Thoracic aorta (tissue), 2 donors: ENCODE measurements around the gene FHIP1B. TPM values are rescaled to one million over a fixed set of nuclear protein-coding genes. Genes with fewer than 3 reads are reported as not detected.

Source experiments
- ATAC-seq: fragments of 150-250 bp; one replicate; pipeline ENCODE4 v1.8.0; 2017; ENCODE audit warnings: low read depth; ENCODE audit not compliant: insufficient number of reproducible peaks, low FRiP score
- DNase-seq: peaks from one replicate; pipeline ENCODE4 v3.0.0-alpha.2; 2020; ENCODE audit warnings: low spot score
- H3K27ac ChIP-seq, 2 donors: fragments of 200-600 bp; sonication (generic); 1 replicate in 1 of 2; 2 replicates in 1 of 2; pipeline ENCODE4 v1.5.1; 2016; ENCODE audit warnings: mild to moderate bottlenecking in 2 of 2, moderate library complexity in 2 of 2
- H3K27me3 ChIP-seq: fragments of 200-600 bp; sonication (generic); replicated peaks from 2 replicates; pipeline ENCODE4 v1.6.0; 2016; ENCODE audit warnings: mild to moderate bottlenecking; ENCODE audit not compliant: insufficient read depth
- H3K36me3 ChIP-seq: fragments of 200-600 bp; sonication (generic); one replicate; pipeline ENCODE4 v1.5.1; 2016
- H3K4me1 ChIP-seq, 2 donors: fragments of 200-600 bp; sonication (generic); 1 replicate in 1 of 2; 2 replicates in 1 of 2; pipeline versions ENCODE4 v1.5.1 to v1.6.0; 2016; ENCODE audit warnings: low read depth in 2 of 2, mild to moderate bottlenecking in 1 of 2; ENCODE audit not compliant: control insufficient read depth in 1 of 2
- H3K4me3 ChIP-seq: fragments of 200-600 bp; sonication (generic); 2 replicates; pipeline ENCODE4 v1.5.1; 2016; ENCODE audit warnings: mild to moderate bottlenecking
- H3K9me3 ChIP-seq: fragments of 200-600 bp; sonication (generic); 2 replicates; pipeline ENCODE4 v1.5.1; 2016
- total RNA-seq, 2 donors: library from RNA; depleted of rRNA; stranded (reverse); fragments of >200 nt; gene quantifications; one replicate each; pipeline versions ENCODE4 v1.1.0 to v1.2.3, GENCODE V29; 2016
- TF ChIP-seq, protein P1 (sequence below): fragments of 200-600 bp; sonication (generic); IDR thresholded peaks from one replicate; pipeline ENCODE4 v1.5.1; 2019; ENCODE audit warnings: antibody characterized with exemption

The FHIP1B gene
- total RNA-seq, 2 donors from 2014 or later, result 53.4 to 63.2 TPM

DNA sequence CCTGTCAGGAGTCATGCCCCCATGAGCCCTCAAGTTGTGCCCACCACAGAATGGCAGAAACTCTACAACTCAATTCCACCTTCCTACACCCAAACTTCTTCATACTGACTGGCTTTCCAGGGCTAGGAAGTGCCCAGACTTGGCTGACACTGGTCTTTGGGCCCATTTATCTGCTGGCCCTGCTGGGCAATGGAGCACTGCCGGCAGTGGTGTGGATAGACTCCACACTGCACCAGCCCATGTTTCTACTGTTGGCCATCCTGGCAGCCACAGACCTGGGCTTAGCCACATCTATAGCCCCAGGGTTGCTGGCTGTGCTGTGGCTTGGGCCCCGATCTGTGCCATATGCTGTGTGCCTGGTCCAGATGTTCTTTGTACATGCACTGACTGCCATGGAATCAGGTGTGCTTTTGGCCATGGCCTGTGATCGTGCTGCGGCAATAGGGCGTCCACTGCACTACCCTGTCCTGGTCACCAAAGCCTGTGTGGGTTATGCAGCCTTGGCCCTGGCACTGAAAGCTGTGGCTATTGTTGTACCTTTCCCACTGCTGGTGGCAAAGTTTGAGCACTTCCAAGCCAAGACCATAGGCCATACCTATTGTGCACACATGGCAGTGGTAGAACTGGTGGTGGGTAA is 35.1 kb downstream of the FHIP1B start, which contains the start of gene OR52W1:
OR52W1 (plus strand) TSS at position 51 of the 637 bp plus-strand sequence; CDS start at position 51, 0 bp downstream.
- DNase-seq (no peak), ATAC-seq (no peak)
- Histone ChIP-seq H3K4me1 (no peaks in the 10 kb centered on the region), H3K27me3 (no peaks in the 10 kb centered on the region), H3K9me3 (no peaks in the 10 kb centered on the region), H3K27ac (no peak within 1 kb of the TSS), H3K4me3 (no peak within 1 kb of the TSS), H3K36me3 (no peaks in the 10 kb centered on the region)
- TF ChIP-seq, protein P1, sequence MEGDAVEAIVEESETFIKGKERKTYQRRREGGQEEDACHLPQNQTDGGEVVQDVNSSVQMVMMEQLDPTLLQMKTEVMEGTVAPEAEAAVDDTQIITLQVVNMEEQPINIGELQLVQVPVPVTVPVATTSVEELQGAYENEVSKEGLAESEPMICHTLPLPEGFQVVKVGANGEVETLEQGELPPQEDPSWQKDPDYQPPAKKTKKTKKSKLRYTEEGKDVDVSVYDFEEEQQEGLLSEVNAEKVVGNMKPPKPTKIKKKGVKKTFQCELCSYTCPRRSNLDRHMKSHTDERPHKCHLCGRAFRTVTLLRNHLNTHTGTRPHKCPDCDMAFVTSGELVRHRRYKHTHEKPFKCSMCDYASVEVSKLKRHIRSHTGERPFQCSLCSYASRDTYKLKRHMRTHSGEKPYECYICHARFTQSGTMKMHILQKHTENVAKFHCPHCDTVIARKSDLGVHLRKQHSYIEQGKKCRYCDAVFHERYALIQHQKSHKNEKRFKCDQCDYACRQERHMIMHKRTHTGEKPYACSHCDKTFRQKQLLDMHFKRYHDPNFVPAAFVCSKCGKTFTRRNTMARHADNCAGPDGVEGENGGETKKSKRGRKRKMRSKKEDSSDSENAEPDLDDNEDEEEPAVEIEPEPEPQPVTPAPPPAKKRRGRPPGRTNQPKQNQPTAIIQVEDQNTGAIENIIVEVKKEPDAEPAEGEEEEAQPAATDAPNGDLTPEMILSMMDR, result no peak

DNA sequence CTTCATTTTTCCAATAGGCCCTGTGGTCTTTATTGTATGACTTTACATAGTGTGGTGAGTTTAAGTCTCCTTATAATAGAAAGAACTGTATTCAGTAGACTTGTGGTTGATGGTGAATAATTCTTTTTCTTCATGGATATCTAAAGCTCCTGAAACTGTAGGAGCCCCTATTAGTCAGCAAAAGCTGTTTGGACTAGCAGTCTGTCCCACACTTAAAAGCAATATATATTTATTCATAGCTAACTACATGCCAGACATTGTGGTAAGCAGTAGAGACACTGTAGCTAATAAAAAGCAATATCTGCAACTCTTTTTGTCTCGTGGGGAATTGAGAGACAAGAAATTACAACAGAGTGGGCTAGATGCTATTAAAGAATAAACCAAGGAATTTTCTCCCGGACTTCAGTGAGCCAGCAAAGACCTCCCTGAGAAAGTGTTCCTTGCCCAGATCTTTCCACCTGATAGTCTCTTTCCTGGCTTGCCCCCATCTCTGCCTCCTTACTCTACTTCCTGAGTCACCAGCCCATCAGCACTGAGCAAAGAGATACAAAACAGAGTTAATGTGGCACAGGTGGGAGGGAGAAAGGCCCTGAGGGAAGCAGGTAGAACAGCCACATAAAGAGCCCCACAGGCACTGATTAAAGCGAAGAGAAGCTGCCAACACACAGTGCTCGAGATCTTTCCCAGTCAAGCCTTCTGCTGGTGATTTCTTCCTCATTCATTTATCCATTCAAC is 36.8 kb downstream of the FHIP1B start:
- H3K36me3 ChIP-seq, result no peaks in the 10 kb centered on the region
- ATAC-seq, result no peak
- no peak overlapping the region for H3K4me3 ChIP-seq
- no peak for DNase-seq
- no peaks in the 10 kb centered on the region for H3K4me1 ChIP-seq
- no peak overlapping the region for H3K27ac ChIP-seq
- H3K27me3 ChIP-seq, result no peaks in the 10 kb centered on the region
- TF ChIP-seq, protein P1, result no peak
- no peaks in the 10 kb centered on the region for H3K9me3 ChIP-seq

DNA sequence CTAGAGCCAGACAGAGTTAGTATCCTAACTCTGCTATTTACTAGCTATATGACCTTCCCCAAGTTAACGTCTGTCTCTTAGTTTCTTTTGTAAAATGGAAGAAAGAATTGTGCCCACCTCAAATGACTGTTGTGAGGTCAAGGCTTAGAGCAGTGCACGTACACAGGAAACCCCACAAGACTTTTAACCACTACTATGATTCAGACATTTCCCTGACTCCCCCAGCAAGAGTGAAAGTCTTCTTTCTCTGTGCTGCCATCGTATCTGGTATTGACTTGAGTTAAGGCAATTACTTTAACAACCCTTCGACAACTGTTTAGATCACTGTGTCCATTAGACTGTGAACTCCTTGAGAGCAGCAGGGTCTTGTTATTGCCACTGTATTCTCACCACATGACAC is 38.0 kb downstream of the FHIP1B start:
- TF ChIP-seq, protein P1, result no peak
- Histone ChIP-seq H3K4me3 (no peak overlapping the region), H3K36me3 (no peaks in the 10 kb centered on the region), H3K9me3 (no peaks in the 10 kb centered on the region), H3K4me1 (no peaks in the 10 kb centered on the region), H3K27ac (no peak overlapping the region), H3K27me3 (no peaks in the 10 kb centered on the region)
- ATAC-seq (no peak), DNase-seq (no peak)

DNA sequence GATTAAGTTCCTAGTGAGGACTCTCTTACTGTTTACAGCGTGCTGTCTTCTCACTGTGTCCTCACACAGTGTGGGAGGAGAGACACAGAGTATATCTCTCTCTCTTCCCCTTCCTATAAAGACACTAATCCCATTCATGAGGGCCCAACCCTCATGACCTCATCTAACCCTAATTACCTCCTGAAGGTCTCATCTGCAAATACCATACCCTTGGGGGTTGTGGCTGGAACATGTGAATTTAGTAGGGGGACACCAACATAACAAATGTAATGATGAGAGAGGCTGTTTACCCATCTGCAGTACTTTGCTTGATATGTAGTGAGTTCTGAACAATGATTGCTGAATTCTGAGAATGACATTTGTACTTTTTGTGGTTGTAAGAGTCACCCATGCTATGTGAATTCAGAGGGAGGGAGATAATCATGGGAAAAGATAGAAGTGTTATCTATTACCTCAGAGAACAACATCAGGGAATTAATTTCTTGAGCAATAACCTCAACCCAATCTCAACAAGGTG is 40.3 kb downstream of the FHIP1B start:
- H3K4me1 ChIP-seq, result no peaks in the 10 kb centered on the region
- ATAC-seq (no peak), DNase-seq (no peak)
- H3K4me3 ChIP-seq, result no peak overlapping the region
- no peaks in the 10 kb centered on the region for H3K36me3 ChIP-seq
- H3K27ac ChIP-seq, result no peak overlapping the region
- TF ChIP-seq, protein P1, result no peak
- no peaks in the 10 kb centered on the region for H3K9me3 ChIP-seq
- no peaks in the 10 kb centered on the region for H3K27me3 ChIP-seq

DNA sequence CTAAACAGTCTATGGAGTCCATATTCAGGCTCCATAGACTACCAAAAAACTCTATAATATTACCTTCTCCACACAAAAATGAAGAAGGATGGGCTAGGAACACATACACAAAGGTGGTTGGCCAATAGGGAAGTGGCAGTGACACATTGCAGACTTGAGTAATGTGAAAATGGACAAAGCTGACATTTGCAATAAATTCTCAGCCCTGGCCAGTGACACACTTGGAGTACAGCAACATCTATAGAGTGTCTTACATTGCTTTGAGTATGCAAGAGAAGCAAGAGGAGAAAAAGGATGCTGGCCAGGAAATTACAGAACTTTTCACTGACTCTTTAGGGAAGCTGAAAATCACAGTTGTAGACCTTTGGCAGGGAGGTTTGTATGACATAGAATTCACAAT is 42.7 kb downstream of the FHIP1B start:
- Histone ChIP-seq H3K4me3 (no peak overlapping the region), H3K36me3 (no peaks in the 10 kb centered on the region), H3K27me3 (no peaks in the 10 kb centered on the region), H3K9me3 (no peaks in the 10 kb centered on the region), H3K4me1 (no peaks in the 10 kb centered on the region), H3K27ac (no peak overlapping the region)
- DNase-seq (no peak), ATAC-seq (no peak)
- TF ChIP-seq, protein P1, result no peak
